Suprapubic skin (tissue), 3 donors: ENCODE measurements around the gene SVIL.

Source experiments
- EP300 ChIP-seq: sonication (generic); formaldehyde crosslinking; IDR thresholded peaks from one replicate; pipeline ENCODE4 v1.6.1; 2017; ENCODE audit warnings: antibody characterized with exemption
- TF ChIP-seq, protein P1 (sequence below), 2 donors: fragments of 200-600 bp in 1 of 2; fragments of 450-650 bp in 1 of 2; sonication (generic) in 1 of 2; IDR thresholded peaks; one replicate each; pipeline ENCODE4 v1.5.1; 2016 to 2019; ENCODE audit warnings: antibody characterized with exemption in 2 of 2, mild to moderate bottlenecking in 1 of 2, moderate library complexity in 1 of 2

DNA sequence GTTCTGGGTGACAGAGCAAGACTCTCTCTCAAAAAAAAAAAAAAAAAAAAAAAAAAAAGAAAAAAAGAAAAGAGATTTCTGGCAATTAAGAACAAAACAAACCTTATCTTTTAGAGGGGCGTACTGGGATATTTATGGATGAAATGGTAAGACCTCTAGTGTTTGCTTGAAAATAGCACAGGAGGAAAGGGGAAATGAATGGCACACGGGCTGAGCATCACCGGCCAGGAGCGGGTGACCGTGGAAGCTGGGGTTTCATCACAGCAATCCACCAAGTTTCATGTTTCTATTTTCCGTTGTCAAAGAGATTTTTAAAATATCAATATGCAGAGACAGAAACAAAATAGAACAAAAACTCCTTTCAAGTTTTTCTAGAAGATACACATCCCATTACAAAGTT, 105.6 kb downstream of the SVIL start:
- no peak for TF ChIP-seq EP300
- TF ChIP-seq, protein P1, sequence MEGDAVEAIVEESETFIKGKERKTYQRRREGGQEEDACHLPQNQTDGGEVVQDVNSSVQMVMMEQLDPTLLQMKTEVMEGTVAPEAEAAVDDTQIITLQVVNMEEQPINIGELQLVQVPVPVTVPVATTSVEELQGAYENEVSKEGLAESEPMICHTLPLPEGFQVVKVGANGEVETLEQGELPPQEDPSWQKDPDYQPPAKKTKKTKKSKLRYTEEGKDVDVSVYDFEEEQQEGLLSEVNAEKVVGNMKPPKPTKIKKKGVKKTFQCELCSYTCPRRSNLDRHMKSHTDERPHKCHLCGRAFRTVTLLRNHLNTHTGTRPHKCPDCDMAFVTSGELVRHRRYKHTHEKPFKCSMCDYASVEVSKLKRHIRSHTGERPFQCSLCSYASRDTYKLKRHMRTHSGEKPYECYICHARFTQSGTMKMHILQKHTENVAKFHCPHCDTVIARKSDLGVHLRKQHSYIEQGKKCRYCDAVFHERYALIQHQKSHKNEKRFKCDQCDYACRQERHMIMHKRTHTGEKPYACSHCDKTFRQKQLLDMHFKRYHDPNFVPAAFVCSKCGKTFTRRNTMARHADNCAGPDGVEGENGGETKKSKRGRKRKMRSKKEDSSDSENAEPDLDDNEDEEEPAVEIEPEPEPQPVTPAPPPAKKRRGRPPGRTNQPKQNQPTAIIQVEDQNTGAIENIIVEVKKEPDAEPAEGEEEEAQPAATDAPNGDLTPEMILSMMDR (IDR thresholded peaks at IDR 0.05), result no peak
